ENCODE data around the gene IGF1R. TPM values are rescaled to one million over a fixed set of nuclear protein-coding genes. Genes with fewer than 3 reads are reported as not detected.

IGF1R gene
- total RNA-seq, 1 experiment from 2014 or later: 3.8 TPM

- H3K4me1 ChIP-seq (ENCODE audit: insufficient read depth, low read length): peaks cover 7% of the 10 kb centered on the region; the same call in 1 of the 2 replicates
- no peaks in the 10 kb centered on the region for H3K36me3 ChIP-seq (ENCODE audit: low read depth, low read length)
- H2AFZ ChIP-seq (ENCODE audit: low read length): peak overlapping the region; percentile 67
- no peaks in the 10 kb centered on the region for H3K9me2 ChIP-seq (replicated peaks; ENCODE audit: low read length)
- H3K4me2 ChIP-seq (ENCODE audit: low read length): peak overlapping the region; percentile 88
- peak overlapping the region; percentile 69 for H3K9ac ChIP-seq (ENCODE audit: low read length)
- H4K20me1 ChIP-seq (ENCODE audit: low read length): 0 out of 2 replicates have a peak, but pooled peaks cover 1% of the 10 kb centered on the region
- BruUV-seq (replicated peaks): no TSS peak
- ATAC-seq (peak; percentile 6), DNase-seq (peak; percentile 26)
- intact Hi-C loops (cut with micrococcal nuclease): loop anchor here (1.0 to 5.0 kb wide), 3 partner anchors 132 to 207 kb away; no protein-coding TSS in a partner anchor
- POLR2A ChIA-PET (ENCODE audit: unreplicated experiment): no interaction called here
- H3K4me3 ChIP-seq (ENCODE audit: low read length): peak overlapping the region; percentile 75
- peaks cover 73% of the 10 kb centered on the region for H3K27me3 ChIP-seq (ENCODE audit: low read length)
- no peaks in the 10 kb centered on the region for H3K9me3 ChIP-seq (ENCODE audit: low read length)
- H3F3A ChIP-seq (ENCODE audit: low read length, unreplicated experiment): no peaks in the 10 kb centered on the region
- CTCF ChIA-PET: interaction anchor here (1.0 kb wide), 1 partner anchor 225 kb away, joined by 4 read pairs; no protein-coding TSS in a partner anchor
- TF ChIP-seq EZH2 (IDR thresholded peaks at IDR 0.05; ENCODE audit: low read length, unreplicated experiment) (no peak), CTCF (conservative IDR thresholded peaks at IDR 0.05; ENCODE audit: low read depth, low read length) (no peak), EZH2phosphoT487 (IDR thresholded peaks at IDR 0.05; ENCODE audit: borderline replicate concordance, low read length) (no peak)
- H3K79me2 ChIP-seq (ENCODE audit: low read length): peaks cover 46% of the 10 kb centered on the region
- H3K27ac ChIP-seq (ENCODE audit: low read length): no peak overlapping the region
Measured at GRCh38 chr15:98648654-98649471, 524 bp downstream of the IGF1R start.

GRCh38 chr15:98649472-98650416 lies 1.4 kb downstream of the IGF1R start:
- peak overlapping the region; percentile 88 for H3K4me2 ChIP-seq (ENCODE audit: low read length)
- intact Hi-C loops (cut with micrococcal nuclease): loop anchor here (5.0 kb wide), 3 partner anchors 128 to 207 kb away; no protein-coding TSS in a partner anchor
- H3K9ac ChIP-seq (ENCODE audit: low read length): peak overlapping the region; percentile 69
- H3K4me1 ChIP-seq (ENCODE audit: insufficient read depth, low read length): peaks cover 7% of the 10 kb centered on the region; the same call in 1 of the 2 replicates
- H3K9me2 ChIP-seq (replicated peaks; ENCODE audit: low read length): no peaks in the 10 kb centered on the region
- H4K20me1 ChIP-seq (ENCODE audit: low read length): 0 out of 2 replicates have a peak, but pooled peaks cover 5% of the 10 kb centered on the region
- ATAC-seq (0 out of 2 replicates have a peak, but pooled peaks have one; percentile 3), DNase-seq (no peak)
- H3F3A ChIP-seq (ENCODE audit: low read length, unreplicated experiment): no peaks in the 10 kb centered on the region
- no peak overlapping the region for H3K27ac ChIP-seq (ENCODE audit: low read length)
- H3K27me3 ChIP-seq (ENCODE audit: low read length): peaks cover 73% of the 10 kb centered on the region
- H3K9me3 ChIP-seq (ENCODE audit: low read length): no peaks in the 10 kb centered on the region
- H3K4me3 ChIP-seq (ENCODE audit: low read length): peak overlapping the region; percentile 75
- TF ChIP-seq EZH2 (IDR thresholded peaks at IDR 0.05; ENCODE audit: low read length, unreplicated experiment) (peak; percentile 82), CTCF (conservative IDR thresholded peaks at IDR 0.05; ENCODE audit: low read depth, low read length) (no peak), EZH2phosphoT487 (IDR thresholded peaks at IDR 0.05; ENCODE audit: borderline replicate concordance, low read length) (peak; percentile 18; the same call in 1 of the 2 replicates)
- H3K79me2 ChIP-seq (ENCODE audit: low read length): peaks cover 55% of the 10 kb centered on the region
- H2AFZ ChIP-seq (ENCODE audit: low read length): peak overlapping the region; percentile 57; the same call in 1 of the 2 replicates
- ChIA-PET POLR2A (ENCODE audit: unreplicated experiment) (no interaction called here), CTCF (interaction anchor here (1.0 kb wide), 1 partner anchor 224 kb away, joined by 4 read pairs; no protein-coding TSS in a partner anchor)
- no peaks in the 10 kb centered on the region for H3K36me3 ChIP-seq (ENCODE audit: low read depth, low read length)
- BruUV-seq (replicated peaks): no TSS peak
